ENCODE measurements around the gene SOS1.

GRCh38 chr2:39127973-39128372 lies 7.1 kb upstream of the SOS1 start:
- no peak for TF ChIP-seq CTCF (IDR thresholded peaks at IDR 0.05)
- TF ChIP-seq POLR2A (IDR thresholded peaks at IDR 0.05): no peak
